HG02840 (cell line): Measurements from ENCODE around the gene AKR1D1.
A peak's percentile ranks its signal among the peaks of the same experiment; 100 is the strongest.
"Not testable (repeated sequence)": the region's sequence is repeated elsewhere in the genome, so short reads cannot be mapped to it uniquely, and the experiment has no call there.

Experiments
- ATAC-seq: cut with Tn5 transposase; IDR thresholded peaks from one replicate; pipeline ENCODE4 v1.9.1; 2021; ENCODE audit warnings: mild to moderate bottlenecking, moderate library complexity, moderate number of reproducible peaks; ENCODE audit not compliant: unreplicated experiment, low FRiP score

Gene AKR1D1, protein sequence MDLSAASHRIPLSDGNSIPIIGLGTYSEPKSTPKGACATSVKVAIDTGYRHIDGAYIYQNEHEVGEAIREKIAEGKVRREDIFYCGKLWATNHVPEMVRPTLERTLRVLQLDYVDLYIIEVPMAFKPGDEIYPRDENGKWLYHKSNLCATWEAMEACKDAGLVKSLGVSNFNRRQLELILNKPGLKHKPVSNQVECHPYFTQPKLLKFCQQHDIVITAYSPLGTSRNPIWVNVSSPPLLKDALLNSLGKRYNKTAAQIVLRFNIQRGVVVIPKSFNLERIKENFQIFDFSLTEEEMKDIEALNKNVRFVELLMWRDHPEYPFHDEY

DNA sequence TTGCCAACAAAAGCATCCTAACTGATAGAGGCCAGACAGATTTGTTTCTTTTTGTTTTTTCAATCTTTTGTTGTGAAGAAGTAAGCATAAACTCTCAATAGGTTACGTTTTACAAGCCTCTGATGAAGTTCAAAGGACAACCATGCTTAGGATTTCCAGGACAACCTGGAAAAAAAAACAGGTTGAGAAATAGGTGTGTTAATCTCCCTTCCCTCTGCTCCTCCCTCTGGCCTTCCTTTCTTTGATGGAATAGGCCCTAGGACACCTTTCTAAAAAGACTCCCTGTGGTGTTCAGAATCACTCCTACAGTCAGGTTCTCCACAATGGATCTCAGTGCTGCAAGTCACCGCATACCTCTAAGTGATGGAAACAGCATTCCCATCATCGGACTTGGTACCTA, at the start of gene AKR1D1:
TSS of gene AKR1D1 (plus strand) at position 264 of the 400 bp plus-strand sequence. CDS start at position 324, 60 bp downstream.
- ATAC-seq, result no peak

DNA sequence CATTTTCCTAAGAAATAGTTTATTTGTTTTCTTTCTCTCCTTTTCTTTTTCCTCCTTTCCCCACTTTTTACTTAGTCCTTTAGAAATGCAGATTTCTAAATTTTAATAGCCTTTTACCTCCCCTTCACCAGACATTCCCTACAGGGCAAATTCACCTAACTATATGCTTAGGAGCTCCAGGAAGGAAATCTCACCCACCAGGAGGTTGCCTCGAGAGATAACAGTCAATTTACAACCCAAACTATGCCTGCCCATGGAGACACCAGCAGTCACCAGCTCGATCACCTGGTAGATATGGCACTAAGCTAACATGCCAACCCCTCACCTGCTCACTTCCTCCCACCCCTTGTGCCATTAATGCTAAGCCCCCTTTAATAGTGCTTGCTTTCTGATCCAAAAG, 49.2 kb upstream of the AKR1D1 start:
- no peak for ATAC-seq

DNA sequence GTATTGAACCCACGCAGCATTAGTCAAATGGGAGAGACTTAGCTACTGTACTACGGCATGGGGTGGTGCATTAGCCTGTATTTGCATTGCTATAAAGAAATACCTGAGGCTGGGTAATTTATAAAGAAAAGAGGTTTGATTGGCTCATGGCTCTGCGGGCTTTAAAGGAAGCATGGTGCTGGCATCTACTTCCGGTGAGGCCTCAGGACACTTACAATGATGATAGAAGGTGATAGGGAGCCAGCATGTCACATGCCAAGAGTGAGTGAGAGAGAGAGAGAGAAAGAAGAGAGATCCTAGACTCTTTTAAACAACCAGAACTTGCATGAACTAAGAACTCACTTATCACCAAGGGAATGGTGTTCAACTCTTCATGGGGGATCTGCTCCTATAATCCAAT, 47.1 kb upstream of the AKR1D1 start:
- ATAC-seq, result no peak

DNA sequence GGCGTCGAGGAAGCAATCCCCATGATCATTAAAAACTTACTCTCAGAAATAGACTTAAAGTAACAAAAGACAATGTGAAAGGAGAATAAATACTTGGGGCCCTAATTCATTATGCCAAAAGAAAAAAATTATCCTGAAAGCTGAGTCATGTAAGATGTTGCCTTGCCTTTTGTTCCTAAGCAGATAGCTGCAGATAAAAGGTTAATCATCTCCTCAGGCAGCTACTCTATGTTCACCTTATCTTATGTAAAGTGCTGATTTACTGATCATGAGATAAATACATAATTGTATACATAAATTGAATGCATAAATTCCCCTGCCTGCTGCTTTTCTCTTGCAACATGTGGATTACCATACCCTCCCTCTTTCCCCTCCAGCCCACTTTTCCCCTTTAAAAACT, 46.3 kb upstream of the AKR1D1 start:
- ATAC-seq, result no peak

DNA sequence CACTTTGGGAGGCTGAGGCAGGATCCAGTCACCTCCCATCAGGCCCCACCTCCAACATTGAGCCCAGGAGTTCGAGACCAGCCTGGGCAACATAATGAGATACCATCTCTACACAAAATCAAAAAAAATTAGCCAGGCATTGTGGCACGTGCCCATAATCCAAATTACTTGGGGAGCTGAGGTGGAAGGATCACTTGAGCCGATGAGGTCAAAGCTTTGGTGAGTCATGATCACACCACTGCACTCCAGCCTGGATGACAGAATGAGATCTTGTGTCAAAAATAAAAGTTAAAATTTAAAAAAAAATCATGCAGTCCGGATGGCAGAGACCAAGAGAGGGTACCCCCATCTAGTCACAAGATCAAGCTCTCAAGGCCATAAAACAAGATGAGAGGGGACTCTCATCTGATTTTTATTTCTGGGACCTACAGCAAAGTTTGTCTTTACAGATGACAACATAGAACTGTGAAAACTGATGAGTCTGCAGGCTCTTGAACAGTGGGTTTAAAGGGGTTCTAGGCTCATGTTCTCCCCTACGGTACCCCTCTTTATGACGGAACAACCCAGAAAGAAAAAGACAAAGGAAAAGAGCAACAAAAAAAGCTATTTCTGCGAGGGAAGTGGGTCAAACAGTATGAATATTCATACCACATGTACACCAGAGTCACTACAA, 45.4 kb upstream of the AKR1D1 start:
- ATAC-seq, result no peak

DNA sequence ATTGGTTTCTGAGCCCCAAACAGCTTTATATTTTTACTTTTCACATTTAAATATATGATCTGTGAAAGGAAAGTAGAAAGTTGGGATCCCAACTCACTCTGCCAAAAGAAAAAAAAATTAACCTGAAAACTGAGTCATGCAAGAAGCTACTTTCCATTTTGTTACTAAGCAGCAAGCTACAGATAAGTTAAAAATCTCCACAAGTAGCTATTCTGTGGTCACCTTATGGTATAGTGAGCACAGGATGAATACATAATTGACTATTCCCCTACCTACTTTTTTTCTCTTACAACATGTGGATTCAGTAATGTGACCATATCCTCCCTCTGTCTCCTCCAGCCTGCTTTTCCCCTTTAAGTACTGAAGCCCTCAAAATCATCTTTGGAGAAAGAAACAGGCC, 44.1 kb upstream of the AKR1D1 start:
- peak; percentile 67 for ATAC-seq

DNA sequence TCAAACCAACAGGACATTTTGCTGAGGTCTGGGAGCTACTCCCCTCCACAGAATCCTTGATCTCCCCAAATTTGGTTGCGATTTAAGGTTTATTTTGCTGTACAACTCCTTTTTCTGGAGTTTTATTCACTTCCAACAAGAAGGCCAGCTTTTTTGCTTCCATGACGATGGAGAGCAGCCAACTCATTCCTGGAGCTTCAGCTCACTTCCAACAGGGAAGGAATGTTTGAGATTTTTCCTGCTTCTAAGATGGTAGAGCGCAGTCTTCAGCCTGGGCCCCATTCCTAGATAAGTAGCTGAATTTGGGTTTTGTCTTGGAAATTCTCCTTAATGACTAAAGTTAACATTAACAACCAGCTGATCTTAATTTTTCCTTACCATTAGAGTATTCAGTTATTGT, 43.5 kb upstream of the AKR1D1 start:
- ATAC-seq, result no peak

DNA sequence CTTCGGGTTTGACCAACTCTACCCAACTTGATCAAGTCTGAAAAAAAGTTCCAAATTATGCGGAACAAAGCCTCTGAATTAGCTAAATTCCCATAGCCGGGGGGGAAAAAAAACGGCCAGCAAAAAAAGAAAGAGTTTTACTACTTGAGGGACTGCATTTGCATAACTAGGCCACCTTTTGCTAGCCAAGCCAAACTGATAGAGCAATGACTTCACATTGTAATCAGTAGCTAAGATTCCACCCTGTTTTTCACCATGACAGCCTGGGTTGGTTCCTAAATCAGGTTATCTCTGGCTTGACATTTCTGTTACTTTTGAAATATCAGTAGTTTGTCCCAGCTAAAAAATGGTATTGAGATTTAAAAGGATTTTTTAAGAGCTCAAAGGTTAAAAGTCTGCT, 43.0 kb upstream of the AKR1D1 start:
- ATAC-seq, result no peak

DNA sequence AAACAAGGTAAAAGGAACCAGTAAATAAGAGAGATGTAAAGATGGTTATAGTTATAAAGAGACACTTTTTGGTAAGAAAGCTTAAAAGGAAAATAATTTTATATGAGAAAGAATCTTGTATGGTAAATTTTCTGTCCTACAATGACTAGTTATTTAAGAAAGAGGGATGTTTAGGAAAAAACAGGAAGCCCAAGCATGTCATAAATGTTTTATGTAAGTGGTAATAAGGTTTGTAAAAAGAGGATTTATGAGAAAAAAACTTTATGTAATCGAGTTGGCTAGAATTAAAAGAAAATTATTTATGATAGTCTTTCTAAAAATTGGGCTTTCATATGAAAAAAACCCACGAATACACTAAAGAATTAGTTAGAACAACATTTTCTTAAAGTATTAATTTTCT, 40.1 kb upstream of the AKR1D1 start:
- ATAC-seq, result no peak

DNA sequence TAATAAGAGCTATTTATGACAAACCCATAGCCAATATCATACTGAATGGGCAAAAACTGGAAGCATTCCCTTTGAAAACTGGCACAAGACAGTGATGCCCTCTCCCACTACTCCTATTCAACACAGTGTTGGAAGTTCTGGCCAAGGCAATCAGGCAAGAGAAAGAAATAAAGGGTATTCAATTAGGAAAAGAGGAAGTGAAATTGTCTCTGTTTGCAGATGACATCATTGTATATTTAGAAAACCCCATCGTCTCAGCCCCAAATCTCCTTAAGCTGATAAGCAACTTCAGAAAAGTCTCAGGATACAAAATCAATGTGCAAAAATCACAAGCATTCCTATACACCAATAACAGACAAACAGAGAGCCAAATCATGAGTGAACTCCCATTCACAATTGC, 36.2 kb upstream of the AKR1D1 start:
- not testable (repeated sequence) for ATAC-seq

DNA sequence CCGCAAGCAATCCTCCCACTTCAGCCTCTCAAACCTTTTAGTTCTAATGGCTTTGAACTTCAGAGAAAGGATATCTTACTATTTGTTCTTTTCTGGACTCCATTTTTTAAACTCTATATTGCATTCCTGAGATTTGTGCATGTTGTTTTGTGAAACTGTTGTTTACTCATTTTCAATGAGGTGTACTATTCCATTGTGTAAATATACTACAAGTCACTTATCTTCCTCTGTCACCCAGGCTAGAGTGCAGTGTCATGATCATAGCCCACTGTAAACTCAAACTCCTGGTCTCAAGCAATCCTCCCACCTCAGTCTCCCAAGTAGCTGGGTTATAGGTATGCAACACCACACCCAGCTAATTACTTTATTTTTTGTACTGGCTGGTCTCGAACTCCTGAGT, 31.4 kb upstream of the AKR1D1 start:
- ATAC-seq, result no peak

DNA sequence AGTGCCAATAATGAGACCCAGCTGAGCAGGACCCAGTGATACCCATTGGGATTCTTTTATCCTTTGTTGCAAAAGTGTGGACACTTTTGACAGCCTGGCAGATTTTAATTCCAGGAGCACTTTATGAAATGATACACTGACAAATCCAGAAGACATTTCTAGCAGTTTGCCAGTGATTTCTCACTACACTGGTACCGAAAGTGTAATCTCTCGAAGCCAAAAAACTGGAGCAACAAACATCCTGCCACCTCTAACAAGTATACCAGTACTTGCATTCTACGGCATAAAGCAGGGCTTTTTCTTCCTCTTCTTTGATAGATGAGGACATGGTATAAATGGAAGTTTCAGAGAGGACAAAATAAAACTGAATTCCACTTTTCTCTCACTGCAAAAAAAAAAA, 28.4 kb upstream of the AKR1D1 start:
- ATAC-seq, result no peak

DNA sequence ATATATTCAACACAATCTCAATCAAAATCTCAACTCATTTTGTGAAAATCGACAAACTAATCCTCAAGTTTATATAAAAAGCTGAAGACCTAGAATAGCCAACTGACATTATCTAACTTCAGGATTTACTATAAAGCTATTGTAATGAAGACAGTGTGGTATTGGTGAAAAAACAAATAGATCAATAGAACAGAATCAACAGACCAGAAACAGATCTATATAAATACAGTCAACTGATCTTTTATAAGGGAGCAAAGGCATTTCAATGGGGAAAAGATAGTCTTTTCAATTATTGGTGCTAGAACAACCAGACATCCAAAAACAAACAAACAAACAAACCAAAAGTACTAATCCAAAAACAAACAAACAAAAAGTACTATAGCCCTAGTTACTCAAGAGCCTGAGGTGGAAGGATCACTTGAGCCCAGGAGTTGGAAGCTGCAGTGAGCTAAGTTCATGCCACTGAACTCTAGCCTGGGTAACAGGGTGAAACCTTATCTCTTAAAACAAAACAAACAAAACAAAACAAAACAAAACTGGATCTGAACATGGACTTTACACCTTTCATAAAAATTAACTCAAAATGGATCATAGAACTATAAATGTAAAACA, 26.6 kb upstream of the AKR1D1 start:
- ATAC-seq, result no peak

DNA sequence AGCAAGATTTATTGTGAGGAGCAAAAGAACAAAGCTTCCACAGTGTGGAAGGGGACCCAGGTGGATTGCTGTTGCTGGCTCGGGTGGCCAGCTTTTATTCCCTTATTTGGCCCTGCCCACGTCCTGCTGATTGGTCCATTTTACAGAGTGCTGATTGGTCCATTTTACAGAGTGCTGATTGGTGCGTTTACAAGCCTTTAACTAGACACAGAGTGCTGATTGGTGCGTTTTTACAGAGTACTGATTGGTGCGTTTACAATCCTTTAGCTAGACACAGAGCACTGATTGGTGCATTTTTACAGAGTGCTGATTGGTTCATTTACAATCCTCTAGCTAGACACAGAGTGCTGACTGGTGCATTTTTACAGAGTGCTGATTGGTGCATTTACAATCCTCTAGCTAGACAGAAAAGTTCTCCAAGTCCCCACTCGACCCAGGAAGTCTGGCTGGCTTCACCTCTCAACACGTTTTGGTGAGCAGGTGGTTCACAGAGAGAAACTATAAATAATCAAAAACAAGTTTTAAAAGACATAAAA, 24.5 kb upstream of the AKR1D1 start:
- not testable (repeated sequence) for ATAC-seq

DNA sequence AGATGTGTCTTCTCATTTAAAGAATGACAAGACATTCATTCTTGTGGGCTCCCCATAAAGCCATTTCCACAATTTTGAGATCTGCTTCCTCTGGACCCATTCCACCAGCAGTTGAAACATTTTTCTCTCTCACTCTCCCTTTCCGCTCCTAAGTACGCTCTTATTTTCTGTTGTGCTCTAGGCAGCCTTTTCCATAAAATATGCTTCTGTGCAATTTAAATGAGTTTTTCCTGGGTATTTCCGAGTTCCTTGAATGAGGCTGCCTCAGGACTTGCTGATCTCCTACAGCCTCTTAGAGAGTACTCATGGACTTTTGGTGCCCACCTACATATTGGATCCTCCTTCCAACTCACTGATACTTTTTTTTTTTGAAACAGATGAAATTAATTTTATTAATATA, 23.6 kb upstream of the AKR1D1 start:
- ATAC-seq, result no peak

DNA sequence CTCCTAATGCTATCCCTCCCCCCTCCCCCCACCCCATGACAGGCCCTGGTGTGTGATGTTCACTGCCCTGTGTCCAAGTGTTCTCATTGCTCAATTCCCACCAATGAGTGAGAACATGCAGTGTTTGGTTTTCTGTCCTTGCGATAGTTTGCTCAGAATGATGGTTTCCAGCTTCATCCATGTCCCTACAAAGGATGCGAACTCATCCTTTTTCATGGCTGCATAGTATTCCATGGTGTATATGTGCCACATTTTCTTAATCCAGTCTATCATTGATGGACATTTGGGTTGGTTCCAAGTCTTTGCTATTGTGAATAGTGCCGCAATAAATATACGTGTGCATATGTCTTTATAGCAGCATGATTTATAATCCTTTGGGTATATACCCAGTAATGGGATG, 20.6 kb upstream of the AKR1D1 start:
- ATAC-seq, result not testable (repeated sequence)

DNA sequence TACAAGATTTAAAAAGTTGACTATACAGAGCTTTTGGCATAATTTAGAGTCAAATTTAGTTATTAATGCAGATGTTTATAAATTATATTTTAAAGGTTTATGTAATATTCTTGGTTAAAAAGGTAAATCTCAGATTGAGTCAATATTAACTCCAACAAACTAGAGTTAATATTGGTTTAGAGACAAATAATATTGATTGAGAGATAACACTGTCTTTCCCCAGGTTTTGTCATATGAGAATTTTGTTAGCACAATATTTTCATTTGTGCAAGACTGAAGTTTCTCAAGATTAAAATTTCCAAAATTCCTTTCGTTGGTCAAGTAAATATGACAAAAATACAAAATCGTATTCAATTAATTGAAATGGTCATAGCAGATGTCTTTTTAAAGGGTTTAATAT, 12.9 kb upstream of the AKR1D1 start:
- no peak for ATAC-seq

DNA sequence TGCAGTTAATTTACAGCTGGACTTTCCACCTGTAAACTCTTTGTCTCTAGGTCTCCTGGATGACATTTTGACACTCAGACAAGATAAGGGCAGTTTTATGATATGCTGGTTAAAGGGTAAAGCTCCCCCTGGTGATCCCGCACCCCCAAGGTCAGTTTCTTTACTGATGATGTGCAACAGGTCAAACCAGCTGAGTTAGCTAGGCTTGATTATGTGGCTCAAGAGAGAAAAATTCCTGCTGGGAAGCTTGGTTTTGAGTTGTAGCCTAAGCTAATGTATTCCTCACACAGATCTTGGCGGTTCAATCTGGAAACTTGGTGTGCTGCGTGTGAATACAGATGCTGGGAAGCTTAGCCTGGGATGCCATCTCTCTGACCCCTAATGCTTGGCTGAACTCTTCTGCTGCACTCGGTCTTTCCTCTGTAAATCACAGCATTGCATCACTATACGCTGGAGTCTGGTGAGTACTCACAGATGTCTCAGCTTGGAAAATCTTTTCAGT, 11.4 kb upstream of the AKR1D1 start:
- ATAC-seq, result no peak

DNA sequence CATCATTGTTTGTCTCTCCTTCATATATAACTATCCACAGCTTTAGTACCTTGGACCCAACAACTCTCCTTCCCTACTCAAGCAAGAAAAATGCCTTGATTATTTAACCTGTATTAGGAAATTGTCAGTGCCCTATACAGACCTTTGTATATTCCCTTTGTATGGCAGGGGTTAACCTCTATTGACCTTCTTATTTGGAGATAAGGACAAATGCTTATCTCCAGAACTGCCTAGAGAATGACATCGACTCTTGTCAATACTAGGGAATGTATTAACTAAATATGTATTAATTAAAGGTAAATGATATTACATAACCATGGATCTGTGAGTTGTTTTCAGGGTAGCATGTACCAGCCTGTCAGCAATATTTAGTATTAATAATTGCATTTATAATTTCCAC, 10.4 kb upstream of the AKR1D1 start:
- ATAC-seq, result no peak

DNA sequence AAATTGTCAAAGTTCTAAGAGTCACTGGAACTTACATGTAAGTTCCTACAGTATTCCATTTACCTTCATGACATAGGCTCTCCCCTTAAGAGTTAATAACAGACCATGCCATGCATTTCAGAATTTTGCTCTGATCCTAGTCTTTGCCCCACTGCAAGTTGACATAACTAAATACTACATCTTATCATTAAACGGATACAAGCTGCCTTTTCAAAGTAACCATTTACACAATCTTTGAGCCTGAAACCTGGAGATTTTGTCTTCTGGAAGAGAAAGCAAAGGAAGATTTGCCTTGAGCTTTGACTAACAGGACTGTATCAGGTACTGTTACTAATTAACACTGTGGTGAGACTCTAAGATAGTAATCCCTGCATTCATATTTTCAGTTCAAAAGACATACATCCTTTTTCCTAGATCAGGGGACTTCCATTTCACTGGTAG, 9.3 kb upstream of the AKR1D1 start:
- ATAC-seq, result peak; percentile 57

DNA sequence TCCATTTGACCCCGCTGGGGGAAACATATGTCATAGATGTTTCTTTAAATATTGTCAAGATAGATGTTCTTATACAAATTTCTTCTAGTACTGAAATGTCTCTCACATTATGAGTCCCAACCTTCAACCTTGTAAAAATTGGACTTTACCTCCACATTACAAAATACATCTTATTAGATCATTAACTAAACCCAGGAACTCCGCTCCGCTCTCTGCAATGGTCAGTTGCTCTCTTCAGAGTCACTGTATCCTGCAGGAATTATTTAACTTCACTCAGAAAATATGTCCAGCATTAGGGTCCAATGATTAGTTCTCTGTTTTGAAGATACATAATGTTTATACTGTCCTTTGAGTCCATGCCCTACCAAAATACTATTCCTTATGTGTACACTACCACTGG, 8.5 kb upstream of the AKR1D1 start:
- no peak for ATAC-seq
